Small intestine (tissue), 7 donors: ENCODE data around the gene IL17RC. TPM values are rescaled to one million over a fixed set of nuclear protein-coding genes. Genes with fewer than 3 reads are reported as not detected.
A peak's percentile ranks its signal among the peaks of the same experiment; 100 is the strongest.

Experiments
- DNase-seq, 2 donors: peaks; one replicate each; pipeline versions ENCODE4 v3.0.0 to v3.0.0-alpha.2; 2013
- FAIRE-seq: peaks from 2 replicates; lab custom pipeline; 2012; peaks lifted over from hg19 to GRCh38; lab: Jason Lieb, UNC
- H3K27ac ChIP-seq, 3 donors: one replicate each; pipeline ENCODE4 v1.5.1; 2013; ENCODE audit warnings: low read length in 2 of 3, mild to moderate bottlenecking in 2 of 3, control low read depth in 1 of 3, inconsistent platforms in 1 of 3, low read depth in 1 of 3, moderate library complexity in 1 of 3
- H3K27me3 ChIP-seq, 3 donors: one replicate each; pipeline ENCODE4 v1.6.1; 2013; ENCODE audit warnings: low read length in 3 of 3, inconsistent platforms in 1 of 3; ENCODE audit not compliant: control insufficient read depth in 3 of 3, insufficient read depth in 3 of 3
- H3K36me3 ChIP-seq, 3 donors: one replicate each; pipeline ENCODE4 v1.6.1; 2013; ENCODE audit warnings: low read length in 3 of 3, inconsistent platforms in 1 of 3, low read depth in 1 of 3, mild to moderate bottlenecking in 1 of 3, moderate library complexity in 1 of 3; ENCODE audit not compliant: control insufficient read depth in 3 of 3, insufficient read depth in 2 of 3
- H3K4me1 ChIP-seq, 3 donors: one replicate each; pipeline ENCODE4 v1.6.1; 2013; ENCODE audit warnings: low read length in 2 of 3, inconsistent platforms in 1 of 3, low read depth in 1 of 3, mild to moderate bottlenecking in 1 of 3, moderate library complexity in 1 of 3; ENCODE audit not compliant: control insufficient read depth in 3 of 3, insufficient read depth in 2 of 3
- H3K4me3 ChIP-seq, 3 donors: one replicate each; pipeline ENCODE4 v1.5.1; 2013; ENCODE audit warnings: low read length in 3 of 3, control low read depth in 1 of 3, inconsistent platforms in 1 of 3, low read depth in 1 of 3, mild to moderate bottlenecking in 1 of 3, moderate library complexity in 1 of 3
- H3K9me3 ChIP-seq, 2 donors: one replicate each; pipeline ENCODE4 v1.6.1; 2013; ENCODE audit warnings: low read depth in 1 of 2, low read length in 1 of 2; ENCODE audit not compliant: control insufficient read depth in 2 of 2, insufficient read depth in 1 of 2
- WGBS, 3 donors: extraction: QIAGEN DNeasy Blood & Tissue Kit; methylation state at CpG; one replicate each; pipeline ENCODE4 v1.1.7; 2013; 5-methylcytosine and 5-hydroxymethylcytosine counted together
- polyA plus RNA-seq, 4 donors: library from polyadenylated mRNA; stranded (reverse) in 3 of 4; unstranded in 1 of 4; fragments of 200-250 nt in 3 of 4; fragments of 120-200 nt in 1 of 4; gene quantifications; one replicate each; pipeline versions ENCODE4 v1.2.1 to v1.2.3, GENCODE V29; 2013
- donor health status: healthy with polysubstance abuse.
- donor health status: control.
- donor health status: control.
- donor health status: Bipolar disorder and iron deficiency.
- donor health status: healthy.

The IL17RC gene
- polyA plus RNA-seq, 4 donors = 35.7 to 96.2 (median 41.3) TPM

DNA sequence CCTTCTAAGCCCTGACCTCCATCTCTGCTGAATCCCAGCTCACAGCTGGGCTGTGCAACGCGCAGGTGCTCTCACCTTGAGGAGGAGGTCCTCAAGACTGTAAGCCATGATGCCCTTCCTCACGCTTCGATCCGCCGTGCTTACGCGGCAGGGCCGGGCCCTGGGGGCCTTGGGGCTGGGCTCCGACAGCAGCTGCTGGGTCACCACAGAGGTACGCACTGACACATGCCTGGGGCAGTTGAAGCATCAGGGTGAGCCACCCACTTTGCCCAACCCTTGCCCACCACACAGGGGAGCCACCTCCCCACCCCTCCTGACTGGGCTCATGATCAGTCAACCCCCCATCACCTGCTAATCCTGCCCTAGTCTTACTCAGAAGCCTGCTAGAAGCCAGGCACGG is 39.9 kb upstream of the IL17RC start:
- no peaks in the 10 kb centered on the region for H3K9me3 ChIP-seq
- H3K4me3 ChIP-seq = peak overlapping the region in 1 of 3 donors; percentile 50
- WGBS, 3 donors = 93 to 95% (median 95%) methylated on average over 12 of the region's 12 CpGs
- FAIRE-seq = no peak
- no peak overlapping the region for H3K27ac ChIP-seq
- DNase-seq = no peak
- H3K36me3 ChIP-seq = peaks cover 0 to 2% (median 0%) of the 10 kb centered on the region in 3 donors
- no peaks in the 10 kb centered on the region for H3K27me3 ChIP-seq
- H3K4me1 ChIP-seq = peaks cover 0 to 20% (median 0%) of the 10 kb centered on the region in 3 donors

DNA sequence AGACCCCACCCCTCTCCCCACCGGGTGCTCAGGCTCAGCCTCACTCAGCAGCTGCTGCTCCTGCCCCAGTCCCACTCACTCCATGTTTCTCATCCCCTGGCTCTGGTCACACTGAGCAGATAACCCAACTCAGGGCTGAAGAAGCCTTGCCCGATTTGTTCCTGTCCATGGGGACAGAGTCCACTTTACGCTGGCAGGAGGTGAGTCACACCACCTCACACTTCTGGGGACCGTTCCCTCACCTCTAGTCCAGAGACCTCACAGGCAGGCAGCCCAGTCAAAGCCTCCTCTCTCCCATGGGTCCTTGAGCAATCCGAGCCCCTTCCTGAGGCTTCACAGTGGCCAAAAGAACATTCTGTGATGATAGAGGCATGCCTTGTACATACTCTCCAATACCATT is 38.2 kb upstream of the IL17RC start:
- no peaks in the 10 kb centered on the region for H3K9me3 ChIP-seq
- H3K27me3 ChIP-seq = no peaks in the 10 kb centered on the region
- peak; percentile 88 to 97 for DNase-seq
- peak overlapping the region; percentile 67 to 86 (median 69) for H3K27ac ChIP-seq
- no peak for FAIRE-seq
- H3K4me1 ChIP-seq = peaks cover 0 to 23% (median 0%) of the 10 kb centered on the region in 3 donors
- peak overlapping the region in 2 of 3 donors; percentile 20 to 50 for H3K4me3 ChIP-seq
- H3K36me3 ChIP-seq = peaks cover 0 to 2% (median 0%) of the 10 kb centered on the region in 3 donors
- WGBS, 3 donors = 20 to 57% (median 39%) methylated on average over 5 of the region's 5 CpGs

DNA sequence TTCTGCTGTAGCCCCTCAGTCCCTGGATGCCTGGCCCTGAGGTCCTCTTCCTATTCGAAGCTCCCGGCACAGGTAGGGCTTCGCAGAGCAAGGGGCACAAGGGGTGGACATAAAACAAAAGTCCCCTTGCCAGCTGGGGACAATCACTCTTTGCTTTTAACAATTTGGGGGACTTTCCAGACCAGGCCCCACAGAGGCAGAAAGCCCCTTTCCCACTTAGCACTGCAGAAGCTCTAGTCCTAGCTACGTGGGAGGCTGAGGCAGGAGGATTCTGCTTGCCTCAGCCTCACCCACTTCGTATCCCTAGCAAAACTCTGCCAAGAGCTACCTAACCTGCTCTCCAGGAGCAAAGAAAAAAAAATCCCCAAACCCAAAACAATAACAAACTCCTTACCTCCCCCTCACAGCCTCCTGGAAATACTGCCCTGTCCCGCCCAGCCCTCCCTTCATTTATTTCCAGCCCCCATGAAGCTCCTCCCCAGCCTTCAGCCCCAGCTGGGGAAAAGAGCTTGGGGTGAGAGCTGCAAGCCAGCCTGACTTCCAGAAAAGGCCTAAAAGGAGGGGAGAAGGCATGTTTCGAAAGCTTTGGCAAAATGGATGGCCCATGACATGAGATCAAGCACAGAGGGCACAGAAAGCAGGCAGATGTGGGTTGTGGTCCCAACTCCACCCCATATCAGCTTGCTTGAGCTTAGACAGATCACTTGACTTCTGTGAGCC is 36.9 kb upstream of the IL17RC start, which contains the start of gene CIDEC:
TSS of gene CIDEC (minus strand) at position 424 of the 720 bp plus-strand sequence. CDS start 1,767 bp downstream, outside the sequence.
- Histone ChIP-seq H3K4me1 (peaks cover 0 to 34% (median 0%) of the 10 kb centered on the region in 3 donors), H3K27me3 (no peaks in the 10 kb centered on the region), H3K9me3 (no peaks in the 10 kb centered on the region), H3K27ac (peak within 1 kb of the TSS; percentile 67 to 86 (median 69)), H3K4me3 (no peak within 1 kb of the TSS), H3K36me3 (peaks cover 0 to 2% (median 0%) of the 10 kb centered on the region in 3 donors)
- DNase-seq = no peak
- no peak for FAIRE-seq
- WGBS, 3 donors = 85 to 90% (median 89%) methylated on average over 7 of the region's 7 CpGs

DNA sequence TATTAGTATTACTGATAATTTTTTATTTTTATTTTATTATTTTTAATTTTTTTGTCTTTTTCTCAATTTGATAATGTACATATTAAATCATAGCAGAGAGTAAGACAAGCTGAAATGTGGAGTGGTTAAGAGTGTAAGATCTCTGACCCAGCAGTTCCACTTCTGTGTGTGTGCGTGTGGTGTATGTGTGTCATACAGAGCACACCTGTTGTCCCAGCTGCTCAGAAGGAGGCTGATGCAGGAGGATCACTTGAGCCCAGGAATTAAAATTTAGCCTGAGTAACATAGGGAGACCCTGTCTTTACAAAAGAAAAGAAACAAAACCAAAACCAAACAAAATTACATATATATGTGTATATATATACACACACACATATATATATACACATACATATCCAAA is 35.5 kb upstream of the IL17RC start:
- H3K4me3 ChIP-seq = no peak overlapping the region
- no peaks in the 10 kb centered on the region for H3K9me3 ChIP-seq
- H3K36me3 ChIP-seq = peaks cover 0 to 2% (median 0%) of the 10 kb centered on the region in 3 donors
- H3K4me1 ChIP-seq = peaks cover 0 to 37% (median 0%) of the 10 kb centered on the region in 3 donors
- no peak overlapping the region for H3K27ac ChIP-seq
- WGBS, 3 donors = 87 to 97% (median 93%) methylated on average over 1 of the region's 1 CpG
- FAIRE-seq (no peak), DNase-seq (no peak)
- H3K27me3 ChIP-seq = no peaks in the 10 kb centered on the region

DNA sequence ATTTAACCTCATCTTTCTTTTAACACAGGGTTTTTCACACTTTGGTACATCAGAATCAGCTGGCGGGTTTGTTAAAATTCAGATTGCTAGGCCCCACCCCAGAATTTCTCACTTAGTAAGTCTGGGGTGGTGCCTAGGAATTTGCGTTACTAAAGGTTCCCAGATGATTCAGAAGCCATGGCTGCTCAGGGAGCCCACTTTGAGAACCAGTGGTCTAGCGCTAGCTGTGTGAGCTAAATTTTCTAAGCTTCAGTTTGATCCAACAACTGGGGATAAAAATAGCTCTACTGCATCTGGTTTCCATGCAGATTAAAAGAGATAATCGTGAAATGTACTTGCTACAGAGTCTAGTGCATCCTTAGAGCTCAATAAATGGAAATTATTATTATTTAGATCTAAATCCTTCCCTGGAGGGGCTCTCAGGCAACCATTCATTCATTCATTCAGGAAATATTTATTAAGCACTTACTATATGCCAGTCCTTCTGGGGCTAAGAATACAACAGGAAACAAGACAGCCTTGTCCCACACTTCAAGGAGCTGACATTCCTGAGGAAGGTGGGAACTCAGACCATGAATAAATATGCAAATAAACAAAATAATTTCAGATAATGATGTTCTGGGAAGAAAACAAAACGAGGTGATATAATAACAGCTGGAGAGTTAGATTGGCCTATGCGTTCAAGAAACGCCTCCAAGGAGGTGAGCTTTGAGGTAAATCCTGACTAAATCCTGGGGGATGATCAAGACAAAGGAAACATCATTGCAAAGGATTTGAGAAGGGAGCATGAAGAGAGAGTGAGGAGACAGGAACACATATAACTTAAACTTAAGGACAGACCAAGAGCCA is 33.0 kb upstream of the IL17RC start:
- no peaks in the 10 kb centered on the region for H3K9me3 ChIP-seq
- H3K27ac ChIP-seq = peak overlapping the region; percentile 89 to 91 (median 90)
- WGBS, 3 donors = 63 to 74% (median 74%) methylated on average over 7 of the region's 7 CpGs
- FAIRE-seq (no peak), DNase-seq (no peak)
- no peak overlapping the region for H3K4me3 ChIP-seq
- no peaks in the 10 kb centered on the region for H3K36me3 ChIP-seq
- peaks cover 0 to 25% (median 0%) of the 10 kb centered on the region in 3 donors for H3K4me1 ChIP-seq
- H3K27me3 ChIP-seq = no peaks in the 10 kb centered on the region

DNA sequence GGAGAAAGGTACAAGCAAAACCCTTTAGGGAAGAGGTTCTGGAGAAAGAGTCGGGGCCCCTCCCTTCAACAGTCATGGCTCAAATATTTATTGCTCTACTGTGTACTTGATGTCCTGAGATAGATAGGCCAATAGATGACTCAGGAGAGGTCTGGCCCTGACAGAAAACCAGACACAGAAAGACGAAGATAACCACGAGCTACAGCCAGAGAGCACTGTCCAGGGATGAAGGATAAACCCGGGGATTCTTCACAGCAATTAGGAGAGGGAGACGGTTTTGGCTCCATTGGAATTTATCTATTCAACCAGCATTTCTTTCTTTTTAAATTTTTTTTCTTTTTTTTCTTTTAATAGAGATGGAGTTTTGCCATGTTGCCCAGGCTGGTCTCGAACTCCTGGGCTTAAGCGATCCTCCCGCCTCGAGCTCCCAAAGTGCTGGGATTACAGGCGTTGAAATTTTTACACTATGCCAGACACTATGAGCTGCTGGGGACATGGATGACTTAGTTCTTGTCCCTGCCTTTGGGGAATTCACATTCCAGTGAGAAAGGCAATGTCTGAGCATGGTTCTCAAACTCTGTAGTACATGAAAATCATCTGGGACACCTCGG is 32.2 kb upstream of the IL17RC start:
- H3K27me3 ChIP-seq = no peaks in the 10 kb centered on the region
- peak overlapping the region; percentile 89 to 91 (median 90) for H3K27ac ChIP-seq
- no peak for FAIRE-seq
- no peaks in the 10 kb centered on the region for H3K9me3 ChIP-seq
- WGBS, 3 donors = 22 to 62% (median 48%) methylated on average over 11 of the region's 11 CpGs
- peaks cover 0 to 17% (median 0%) of the 10 kb centered on the region in 3 donors for H3K4me1 ChIP-seq
- DNase-seq = peak; percentile 89 to 97
- no peaks in the 10 kb centered on the region for H3K36me3 ChIP-seq
- H3K4me3 ChIP-seq = no peak overlapping the region

DNA sequence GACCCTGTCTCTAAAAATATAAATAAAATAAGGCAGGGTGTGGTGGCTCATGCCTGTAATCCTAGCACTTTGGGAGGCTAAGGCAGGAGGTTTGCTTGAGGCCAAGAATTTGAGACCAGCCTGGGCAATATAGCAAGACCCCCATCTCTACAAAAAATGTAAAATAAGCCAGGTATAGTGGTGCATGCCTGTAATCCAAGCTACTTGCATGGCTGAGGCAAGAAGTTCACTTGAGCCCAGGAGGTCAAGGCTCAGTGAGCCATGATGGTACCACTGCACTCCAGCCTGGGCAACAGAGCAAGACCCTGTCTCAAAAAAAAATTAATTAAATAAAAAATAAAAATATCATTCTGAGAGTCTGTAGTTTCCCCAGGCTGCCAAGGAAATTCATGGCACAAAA is 30.6 kb upstream of the IL17RC start:
- FAIRE-seq (no peak), DNase-seq (no peak)
- peaks cover 0 to 21% (median 0%) of the 10 kb centered on the region in 3 donors for H3K4me1 ChIP-seq
- H3K27me3 ChIP-seq = no peaks in the 10 kb centered on the region
- no peaks in the 10 kb centered on the region for H3K36me3 ChIP-seq
- H3K9me3 ChIP-seq = no peaks in the 10 kb centered on the region
- H3K4me3 ChIP-seq = no peak overlapping the region
- H3K27ac ChIP-seq = no peak overlapping the region

DNA sequence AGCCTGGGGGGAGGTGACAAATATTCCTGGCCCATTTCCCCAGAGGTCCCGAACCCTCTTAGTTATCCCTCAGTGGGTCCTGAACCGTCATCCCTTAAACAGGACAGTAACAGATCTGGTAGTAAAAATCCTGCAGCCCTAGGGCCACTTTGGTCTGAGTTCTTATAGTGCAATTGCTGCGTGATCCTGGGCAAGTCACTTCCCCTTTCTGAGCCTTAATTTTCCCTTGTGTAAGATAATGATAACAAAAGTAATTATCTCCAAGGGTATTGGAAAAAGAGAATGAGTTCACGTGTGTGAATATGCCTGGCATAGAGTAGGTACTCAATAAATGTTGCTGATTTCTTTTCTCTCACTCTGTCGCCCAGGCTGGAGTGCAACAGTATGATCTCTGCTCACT is 29.4 kb upstream of the IL17RC start:
- Histone ChIP-seq H3K9me3 (no peaks in the 10 kb centered on the region), H3K4me1 (peaks cover 1 to 21% (median 6%) of the 10 kb centered on the region in 3 donors), H3K36me3 (peaks cover 0 to 9% (median 0%) of the 10 kb centered on the region in 3 donors), H3K27ac (no peak overlapping the region), H3K27me3 (no peaks in the 10 kb centered on the region), H3K4me3 (no peak overlapping the region)
- FAIRE-seq = no peak
- 85 to 92% (median 92%) methylated on average over 5 of the region's 5 CpGs for WGBS, 3 donors
- DNase-seq = no peak
